GM19193 (cell line): ENCODE measurements around the gene ZBTB44.

ENCODE experiments used
- POLR2A ChIP-seq: IDR thresholded peaks from 4 replicates; pipeline ENCODE4 v1.6.1; 2011; ENCODE audit not compliant: insufficient read depth, insufficient read length; ENCODE audit errors: extremely low read depth

ZBTB44 gene

DNA sequence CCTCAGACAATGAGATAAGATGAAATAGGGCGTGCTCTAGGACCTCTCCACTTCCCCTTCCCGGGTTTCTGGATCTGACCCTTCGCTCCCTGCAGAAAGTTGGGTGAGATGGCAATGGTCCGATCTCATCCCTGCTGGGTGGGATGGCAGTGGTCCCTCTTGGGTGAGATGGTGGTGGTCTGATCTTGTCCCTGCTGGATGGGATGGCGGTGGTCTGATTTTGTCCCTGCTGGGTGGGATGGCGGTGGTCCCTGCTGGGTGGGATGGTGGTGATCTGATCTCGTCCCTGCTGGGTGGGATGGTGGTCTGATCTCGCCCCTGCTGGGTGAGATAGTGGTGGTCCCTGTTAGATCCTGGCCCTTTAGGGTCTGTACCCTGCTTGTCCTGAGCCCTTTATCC lies 133.8 kb downstream of the ZBTB44 start:
- TF ChIP-seq POLR2A = no peak

DNA sequence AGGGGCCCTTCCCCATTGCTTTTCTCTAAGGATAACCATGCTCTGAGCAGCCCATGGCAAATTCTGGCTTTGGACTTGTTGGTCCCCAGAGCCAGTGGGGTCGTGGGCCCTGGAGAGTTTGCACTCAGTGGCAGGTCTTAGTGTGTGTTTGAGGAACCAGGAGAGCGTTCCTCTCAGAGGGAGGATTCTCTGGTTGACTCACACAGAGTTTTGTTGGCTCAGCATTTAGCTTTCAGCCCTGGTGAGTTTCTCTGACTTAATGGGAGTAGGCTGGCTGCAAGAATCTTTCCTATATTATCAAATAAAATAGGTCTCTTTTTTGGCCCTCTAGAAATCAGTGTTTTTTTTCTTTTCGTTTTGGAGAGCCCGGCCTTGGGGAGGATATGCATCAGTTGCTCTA lies 134.2 kb downstream of the ZBTB44 start:
- TF ChIP-seq POLR2A = no peak

- TF ChIP-seq POLR2A = no peak
Observed at GRCh38 chr11:130179396-130180306, 135.1 kb downstream of the ZBTB44 start.

GRCh38 chr11:130178441-130179339 lies 136.0 kb downstream of the ZBTB44 start:
- no peak for TF ChIP-seq POLR2A

GRCh38 chr11:130177782-130178181 lies 136.9 kb downstream of the ZBTB44 start:
- TF ChIP-seq POLR2A = no peak
